HG03095 (cell line): Measurements from ENCODE around the gene ST8SIA4.
"Not testable (repeated sequence)": the region's sequence is repeated elsewhere in the genome, so short reads cannot be mapped to it uniquely, and the experiment has no call there.

Experiments used
- ATAC-seq: cut with Tn5 transposase; IDR thresholded peaks from one replicate; pipeline ENCODE4 v1.9.1; 2021; ENCODE audit warnings: moderate library complexity; ENCODE audit not compliant: unreplicated experiment

Gene ST8SIA4

DNA sequence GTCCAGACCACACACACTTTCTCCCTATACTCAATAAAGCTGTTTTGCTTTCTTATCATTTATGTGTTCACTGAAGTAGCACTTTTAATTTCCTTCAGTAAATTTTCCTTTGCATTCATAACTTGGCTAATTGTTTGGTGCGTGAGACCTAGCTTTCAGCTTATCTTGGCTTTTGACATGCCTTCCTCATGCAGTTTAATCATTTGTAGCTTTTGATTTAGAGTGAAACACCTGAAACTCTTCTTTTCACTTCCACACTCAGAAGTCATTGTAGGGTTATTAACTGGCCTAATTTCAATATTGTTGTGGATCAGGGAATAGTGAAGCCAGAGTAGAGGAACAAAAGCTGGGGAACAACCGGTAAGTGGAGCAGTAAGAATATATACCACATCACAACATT is 114.7 kb downstream of the ST8SIA4 start:
- no peak for ATAC-seq

DNA sequence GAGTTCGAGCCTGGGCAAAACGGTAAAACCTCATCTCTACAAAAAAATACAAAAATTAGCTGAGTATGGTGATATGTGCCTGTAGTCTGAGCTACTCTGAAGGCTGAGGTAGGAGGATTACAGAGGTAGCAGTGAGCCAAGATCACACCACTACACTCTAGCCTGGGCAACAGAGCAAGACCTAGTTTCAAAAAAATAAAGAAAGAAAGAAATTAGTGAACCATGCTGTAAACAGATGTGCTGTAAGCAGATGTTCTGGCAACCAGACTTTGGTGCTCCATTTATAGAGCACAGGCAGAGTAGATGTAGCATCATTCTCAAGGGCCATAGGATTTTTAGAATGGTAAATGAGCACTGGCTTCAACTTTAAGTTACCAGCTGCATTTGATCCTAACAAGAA is 115.4 kb downstream of the ST8SIA4 start:
- peak; percentile 82 for ATAC-seq

DNA sequence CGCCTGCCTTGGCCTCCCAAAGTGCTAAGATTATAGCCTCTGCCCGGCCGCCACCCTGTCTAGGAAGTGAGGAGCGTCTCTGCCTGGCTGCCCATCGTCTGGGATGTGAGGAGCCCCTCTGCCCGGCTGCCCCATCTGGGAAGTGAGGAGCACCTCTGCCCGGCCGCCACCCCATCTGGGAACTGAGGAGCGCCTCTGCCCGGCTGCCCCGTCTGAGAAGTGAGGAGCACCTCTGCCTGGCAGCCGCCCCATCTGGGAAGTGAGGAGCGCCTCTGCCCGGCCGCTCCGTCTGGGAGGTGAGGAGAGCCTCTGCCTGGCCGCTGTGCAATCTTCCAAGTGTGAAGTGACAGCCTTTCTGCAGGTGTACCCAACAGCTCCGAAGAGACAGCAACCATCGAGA is 117.5 kb downstream of the ST8SIA4 start:
- ATAC-seq = not testable (repeated sequence)

DNA sequence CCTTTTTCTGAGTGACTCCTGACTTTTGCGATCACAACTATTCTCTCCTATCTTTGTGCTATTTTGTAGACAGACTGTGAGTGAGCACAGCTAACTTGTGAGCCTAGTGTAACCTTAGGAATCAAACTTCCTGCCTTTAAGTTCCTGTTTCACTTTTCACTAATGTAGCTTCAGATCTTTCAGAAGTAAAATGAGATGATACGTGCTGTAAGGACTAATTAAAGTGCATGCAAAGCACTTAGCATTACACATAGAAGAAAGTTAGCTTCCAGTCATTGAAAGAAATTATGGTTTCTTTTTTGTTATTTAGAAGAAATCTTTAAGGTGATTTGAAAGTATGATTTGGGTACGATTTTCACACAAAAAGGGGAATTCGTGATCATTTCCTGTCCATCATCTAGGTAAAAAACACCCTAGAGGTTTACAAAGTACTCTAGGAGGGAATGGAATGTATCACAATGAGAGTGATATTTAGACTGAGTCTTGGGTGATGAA is 122.7 kb downstream of the ST8SIA4 start:
- ATAC-seq = peak; percentile 65

DNA sequence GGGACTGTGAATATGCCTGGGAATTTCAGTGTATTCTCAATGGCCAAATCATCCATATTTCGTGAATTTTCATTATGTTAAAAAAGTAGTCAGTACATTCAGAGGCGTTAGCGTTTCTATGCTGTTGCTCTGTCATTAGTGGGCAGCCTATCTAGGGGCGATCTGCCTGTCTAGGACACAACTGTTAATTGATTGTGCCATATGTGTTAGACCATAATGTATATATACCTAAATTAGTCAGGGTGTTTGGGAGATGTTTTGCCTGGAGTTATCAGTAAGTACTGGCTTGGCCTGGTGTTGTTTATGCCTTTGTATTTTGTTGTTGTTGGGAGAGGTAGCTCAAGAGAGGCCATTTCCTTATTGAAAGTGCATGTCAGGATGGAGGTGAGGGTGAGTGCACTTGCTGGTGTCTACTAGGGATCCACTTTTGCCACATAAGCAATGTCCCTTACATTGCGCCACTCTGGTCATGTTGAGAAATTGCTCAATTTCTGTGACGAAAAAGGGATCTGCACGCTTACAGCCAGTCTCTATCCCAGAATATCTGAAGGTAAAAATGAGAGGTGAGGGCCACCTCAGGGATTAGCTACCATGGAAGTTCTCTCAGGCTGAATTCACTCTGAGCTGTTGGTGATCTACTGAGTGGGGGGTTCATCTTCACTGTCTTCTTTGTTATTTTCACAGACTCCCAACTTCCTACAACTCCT is 123.3 kb downstream of the ST8SIA4 start:
- peak; percentile 35 for ATAC-seq

DNA sequence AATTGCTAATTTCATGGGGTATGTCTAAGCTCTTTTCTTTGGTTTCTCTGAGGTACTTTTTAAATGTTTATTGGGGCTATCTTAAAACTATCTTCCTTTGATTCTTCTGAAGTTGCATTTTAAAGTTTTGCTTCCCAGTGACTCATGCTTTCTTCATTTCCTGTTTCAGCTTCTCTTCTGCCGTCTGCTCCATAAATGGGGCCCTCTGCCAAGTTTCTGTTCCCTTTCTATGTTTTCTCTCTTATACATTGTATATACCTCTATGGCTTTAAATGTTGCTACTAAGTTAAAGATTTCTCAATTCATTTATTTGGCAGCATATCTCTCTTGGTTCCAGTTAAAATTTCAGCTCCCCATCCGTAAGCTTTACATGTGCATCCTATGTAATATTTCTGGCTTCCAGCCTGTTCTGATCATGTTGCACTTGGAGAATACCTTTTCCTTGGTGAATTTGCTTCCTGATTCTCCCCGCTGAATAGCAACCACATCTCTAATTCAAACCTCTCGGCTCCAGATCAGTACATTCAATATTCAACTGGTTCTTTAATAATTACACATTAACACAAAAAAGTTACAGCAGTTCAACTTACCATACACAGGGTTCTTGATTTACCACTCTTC is 125.3 kb downstream of the ST8SIA4 start:
- peak; percentile 73 for ATAC-seq

DNA sequence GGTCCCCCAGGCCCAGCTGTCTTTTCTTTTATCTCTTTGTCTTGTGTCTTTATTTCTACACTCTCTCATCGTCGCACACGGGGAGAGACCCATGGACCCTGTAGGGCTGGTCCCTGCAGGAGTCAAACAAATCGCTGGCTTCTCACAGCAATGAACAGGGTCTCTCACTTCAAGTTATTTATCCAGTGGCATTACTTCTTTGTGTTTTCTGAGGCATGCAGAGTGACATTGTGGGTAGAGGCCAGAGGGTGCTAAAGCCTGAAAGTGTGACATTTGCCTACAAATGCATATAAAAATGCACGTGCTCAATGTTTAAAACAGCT is 127.6 kb downstream of the ST8SIA4 start:
- ATAC-seq = no peak

DNA sequence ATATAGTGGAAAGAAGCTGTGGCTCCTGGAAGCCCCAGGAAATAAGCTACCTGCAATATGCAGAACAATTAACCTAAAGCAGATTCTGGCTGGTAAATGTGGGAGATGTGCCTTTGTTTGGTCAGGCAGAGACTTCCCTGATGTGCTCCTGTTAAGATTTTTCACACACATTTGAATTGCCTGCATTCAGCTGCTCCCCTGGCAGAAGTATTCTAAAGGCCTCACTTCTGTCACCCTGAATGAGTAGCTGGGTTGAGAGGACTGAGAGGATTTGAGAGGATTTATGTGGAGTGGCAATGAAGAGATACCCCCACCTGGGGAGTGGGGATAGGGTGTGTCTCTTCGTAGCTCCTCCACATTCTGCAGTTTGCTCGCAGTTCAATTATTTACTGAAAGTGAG is 130.5 kb downstream of the ST8SIA4 start:
- no peak for ATAC-seq

DNA sequence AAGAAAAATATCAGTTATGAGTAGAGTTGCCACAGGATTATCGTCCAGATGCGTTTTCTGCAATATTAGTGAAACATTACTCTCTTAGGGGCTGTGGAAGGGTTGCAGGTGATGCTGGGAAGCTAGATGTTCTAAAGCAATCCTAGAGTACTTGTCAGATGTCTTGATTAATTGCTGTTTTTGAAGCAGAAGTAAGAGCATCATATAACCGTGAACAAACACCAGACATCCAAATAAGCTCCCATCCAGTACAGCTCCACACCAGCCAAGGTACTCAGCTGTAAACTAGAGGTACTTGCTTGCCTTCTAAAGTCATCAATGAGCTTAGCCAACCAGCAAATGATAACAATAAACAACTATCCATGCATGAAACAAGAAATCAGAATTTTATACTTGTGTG is 131.1 kb downstream of the ST8SIA4 start:
- no peak for ATAC-seq

DNA sequence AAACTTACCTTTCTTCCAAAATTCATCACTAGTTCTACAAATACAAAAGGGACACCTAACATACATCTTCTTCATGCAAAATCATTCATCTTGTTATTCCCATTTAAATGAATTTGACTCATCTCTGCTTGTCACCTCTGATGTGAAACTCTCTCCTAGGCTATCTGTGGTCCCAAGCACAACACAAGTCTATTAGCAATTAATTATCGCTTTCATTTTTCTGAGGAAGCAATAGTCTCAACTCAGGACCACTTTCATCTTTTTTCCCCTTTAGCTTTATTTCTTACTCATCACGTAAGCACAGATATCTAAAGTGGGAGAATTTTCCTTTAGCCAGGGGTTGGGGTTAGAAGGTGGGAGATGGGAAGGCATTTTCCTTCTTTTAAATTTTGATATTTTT is 131.9 kb downstream of the ST8SIA4 start:
- no peak for ATAC-seq

DNA sequence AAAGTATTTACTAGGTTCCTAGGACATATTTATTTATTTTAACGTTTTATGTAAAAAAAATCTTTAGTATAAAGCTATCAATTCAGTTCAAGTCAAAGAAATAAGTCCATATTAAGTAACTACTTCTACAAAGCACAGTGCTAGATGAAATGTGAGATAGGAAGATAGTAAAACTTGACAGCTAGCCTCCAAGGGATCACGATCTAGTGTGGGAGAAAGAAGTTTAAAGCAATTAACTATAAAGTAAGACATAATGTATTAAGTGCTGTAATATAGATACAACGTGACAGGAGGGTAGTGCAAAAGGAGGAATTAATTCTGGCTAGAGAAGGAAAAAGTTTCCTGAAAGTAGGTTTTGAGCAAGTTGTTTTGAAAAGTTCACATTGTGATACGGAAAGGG is 134.9 kb downstream of the ST8SIA4 start:
- no peak for ATAC-seq

DNA sequence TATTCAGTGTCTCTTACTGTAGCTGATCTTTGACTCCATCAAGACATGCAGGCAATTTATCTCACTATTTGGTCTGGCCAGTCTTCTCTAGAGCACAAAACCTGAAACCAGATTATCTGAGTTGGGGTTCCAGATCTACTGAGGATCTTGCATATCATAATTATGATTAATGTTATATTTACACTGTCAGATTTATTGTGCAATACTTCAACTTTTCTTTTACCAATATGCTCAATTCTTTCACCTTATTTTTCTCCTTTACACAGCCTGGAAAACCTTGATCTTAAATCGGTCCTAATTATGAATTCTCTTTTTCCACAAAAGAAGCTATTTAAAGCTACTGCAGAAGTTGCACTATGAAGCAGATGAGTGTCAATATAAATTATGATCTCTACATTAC is 140.1 kb downstream of the ST8SIA4 start:
- no peak for ATAC-seq

DNA sequence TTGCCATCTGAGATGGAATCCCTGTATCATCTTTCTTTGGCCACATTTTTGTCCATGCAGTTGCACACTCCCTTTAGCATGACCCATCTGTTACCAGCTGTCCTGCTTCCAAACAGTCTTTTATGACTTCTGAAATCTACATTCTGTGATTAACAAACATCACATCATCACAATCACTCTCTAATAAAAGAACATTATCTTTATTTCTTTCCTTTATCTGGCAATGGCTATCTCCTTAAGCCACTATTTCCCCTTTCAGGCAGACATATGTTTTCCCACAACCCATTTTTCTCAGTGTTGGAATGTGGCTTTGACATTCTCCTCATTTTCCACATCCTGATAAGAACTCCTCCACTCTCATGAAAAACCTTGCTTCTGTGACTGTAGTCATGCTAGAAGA is 141.0 kb downstream of the ST8SIA4 start:
- no peak for ATAC-seq

DNA sequence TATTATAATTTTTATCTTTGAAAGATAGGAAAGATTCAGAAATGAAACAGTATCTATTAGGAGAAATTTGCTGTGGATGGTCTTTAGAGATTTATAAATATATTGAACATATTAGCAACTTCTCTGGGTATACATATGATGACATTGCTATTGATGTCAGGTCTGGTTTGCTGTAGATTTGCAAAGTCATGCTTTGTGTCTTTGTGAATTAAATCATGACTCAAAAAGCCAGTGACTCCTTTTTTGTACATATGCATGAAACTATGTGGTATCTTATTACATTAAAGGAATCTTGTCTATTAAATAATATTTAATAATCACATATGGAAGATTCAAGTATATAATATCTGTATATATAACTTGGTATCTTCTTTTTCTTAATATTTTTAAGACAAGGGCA is 141.9 kb downstream of the ST8SIA4 start:
- no peak for ATAC-seq

DNA sequence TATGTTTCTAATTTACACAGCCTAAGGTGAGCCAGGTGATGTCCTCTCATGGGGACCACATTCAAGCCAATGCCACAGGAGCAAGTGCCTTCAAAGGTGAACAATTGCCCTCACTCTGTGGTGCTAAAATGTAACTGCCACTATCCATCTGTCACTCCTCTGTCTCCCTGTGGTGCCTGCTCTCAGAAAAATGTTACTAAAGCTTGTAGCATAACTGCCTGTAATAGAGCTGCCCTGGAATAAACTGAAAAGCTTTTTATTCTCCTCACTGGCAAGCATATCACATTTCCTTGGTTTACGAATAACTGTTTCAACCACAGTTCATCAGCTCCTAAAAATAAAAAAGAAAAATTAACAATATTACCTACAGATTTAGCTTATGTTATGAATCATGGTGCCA is 142.4 kb downstream of the ST8SIA4 start:
- ATAC-seq = no peak

DNA sequence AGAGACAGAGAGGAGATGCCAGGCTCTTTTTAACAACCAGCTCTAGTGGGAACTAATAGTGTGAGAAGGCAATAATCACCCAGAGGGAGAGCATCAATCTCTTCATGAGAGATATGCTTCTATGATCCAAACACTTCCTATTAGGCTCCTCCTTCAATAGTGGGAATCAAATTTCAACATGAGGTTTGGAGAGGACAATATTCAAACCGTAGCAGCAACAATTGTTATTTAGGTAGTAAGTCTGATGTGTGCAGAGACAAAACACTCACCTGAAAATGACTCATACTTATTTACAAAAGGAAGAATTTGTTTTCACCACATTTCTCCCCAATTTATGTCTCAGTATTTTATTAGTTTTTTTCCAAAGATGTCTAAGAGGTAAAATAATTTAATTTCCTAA is 144.3 kb downstream of the ST8SIA4 start:
- no peak for ATAC-seq

DNA sequence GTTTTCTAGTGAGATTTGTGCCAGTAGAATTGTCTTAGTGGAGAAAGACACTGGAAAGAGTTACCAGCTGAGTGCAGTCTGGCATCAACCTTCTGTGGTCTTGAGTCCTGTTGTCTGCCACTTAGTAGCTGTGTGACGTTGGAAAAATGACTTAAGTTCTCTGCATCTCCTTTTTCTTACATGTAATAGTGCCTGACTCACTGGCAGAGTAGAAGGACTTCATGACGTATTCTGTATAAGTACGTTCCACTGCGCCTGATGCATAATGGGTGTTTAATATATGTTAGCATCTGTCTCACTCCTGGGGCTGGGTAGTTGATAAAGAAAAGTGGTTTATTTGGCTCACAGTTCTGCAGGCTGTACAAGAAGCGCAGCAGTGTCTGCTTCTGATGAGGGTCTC is 144.8 kb downstream of the ST8SIA4 start:
- no peak for ATAC-seq

DNA sequence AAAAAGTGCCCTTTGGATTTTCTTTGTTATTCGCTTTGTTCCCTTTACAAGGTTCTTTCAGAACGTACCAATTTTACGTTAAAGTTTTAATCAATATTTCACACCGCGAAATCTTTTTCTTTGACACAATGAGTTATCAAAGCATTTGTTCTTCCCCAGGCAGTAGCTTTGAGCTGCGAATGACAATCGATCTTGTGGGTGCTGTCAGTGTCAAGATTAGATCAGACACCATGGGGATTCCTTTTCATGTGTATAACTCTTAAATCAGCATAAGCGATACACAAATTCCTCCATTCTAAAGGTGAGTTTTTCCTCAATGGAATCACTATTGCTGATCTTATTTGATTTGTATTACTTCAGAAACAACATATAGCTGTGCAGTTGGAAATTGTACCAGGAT is 145.5 kb downstream of the ST8SIA4 start:
- ATAC-seq = no peak
